ENCODE data around the gene CENPP. TPM values are rescaled to one million over a fixed set of nuclear protein-coding genes. Genes with fewer than 3 reads are reported as not detected.

The CENPP gene
- polyA plus RNA-seq, 10 donors = 4.3 to 7.8 (median 5.0) TPM

DNA sequence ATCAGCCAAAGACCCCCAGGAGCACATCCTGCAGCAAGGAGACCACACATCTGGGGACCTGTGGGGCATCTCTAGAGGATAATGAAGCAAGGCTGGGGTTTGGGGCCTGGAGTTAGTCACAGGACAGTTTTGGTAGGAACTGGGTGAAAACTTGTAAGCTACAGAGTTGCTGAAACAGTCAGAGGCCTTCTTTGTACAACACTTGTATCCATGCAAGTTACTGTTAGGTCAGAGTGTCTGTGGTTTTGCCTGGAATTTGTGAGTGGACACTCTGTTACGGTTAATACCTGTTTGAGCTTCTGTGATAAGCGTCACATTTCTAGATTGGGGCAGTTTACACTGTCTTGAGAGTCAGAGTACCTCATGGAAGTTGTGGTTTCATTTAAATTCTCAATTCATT, 179.1 kb downstream of the CENPP start:
- no peak for DNase-seq

DNA sequence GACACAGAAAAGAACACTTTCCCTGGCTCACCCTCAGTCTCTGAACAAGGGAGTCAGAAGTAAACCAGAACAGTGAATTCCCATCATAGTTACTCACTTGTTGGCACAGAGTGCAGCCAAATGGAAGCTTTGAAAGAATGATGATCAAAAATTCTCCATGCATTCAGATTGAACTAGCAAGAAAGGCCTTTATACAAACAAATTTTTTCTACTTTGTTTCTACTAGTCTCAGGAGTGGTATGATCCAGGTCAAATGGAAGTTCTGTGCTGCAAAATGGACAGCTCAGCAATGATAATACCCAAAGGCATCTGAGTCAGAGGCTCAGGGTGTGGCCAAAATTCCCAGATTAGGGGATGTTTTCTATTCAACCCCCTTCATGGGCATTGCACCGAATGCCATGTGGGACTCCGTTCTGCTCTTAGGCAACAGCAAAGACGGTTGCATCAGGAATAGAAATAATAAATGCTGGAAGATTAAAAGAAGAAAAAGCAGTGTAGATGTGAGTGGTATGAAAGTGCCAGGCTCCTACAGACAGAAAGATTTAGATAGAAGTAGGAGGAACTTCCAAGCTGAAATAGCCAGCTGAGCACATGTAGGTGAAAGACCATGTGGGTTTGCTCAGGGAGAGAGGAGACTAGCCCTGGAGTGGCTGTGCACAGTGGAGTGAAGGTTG, 180.6 kb downstream of the CENPP start:
- DNase-seq = peak; percentile 89 to 93 (median 93)

- no peak for DNase-seq
Measured at GRCh38 chr9:92507005-92507404, 181.3 kb downstream of the CENPP start.

- DNase-seq = no peak
Measured at GRCh38 chr9:92507496-92507895, 181.7 kb downstream of the CENPP start.

- DNase-seq = peak in 2 of 3 donors; percentile 54 to 85
Measured at GRCh38 chr9:92508018-92508820, 182.5 kb downstream of the CENPP start.

- DNase-seq = peak in 1 of 3 donors; percentile 45
Measured at GRCh38 chr9:92509050-92509449, 183.3 kb downstream of the CENPP start.

DNA sequence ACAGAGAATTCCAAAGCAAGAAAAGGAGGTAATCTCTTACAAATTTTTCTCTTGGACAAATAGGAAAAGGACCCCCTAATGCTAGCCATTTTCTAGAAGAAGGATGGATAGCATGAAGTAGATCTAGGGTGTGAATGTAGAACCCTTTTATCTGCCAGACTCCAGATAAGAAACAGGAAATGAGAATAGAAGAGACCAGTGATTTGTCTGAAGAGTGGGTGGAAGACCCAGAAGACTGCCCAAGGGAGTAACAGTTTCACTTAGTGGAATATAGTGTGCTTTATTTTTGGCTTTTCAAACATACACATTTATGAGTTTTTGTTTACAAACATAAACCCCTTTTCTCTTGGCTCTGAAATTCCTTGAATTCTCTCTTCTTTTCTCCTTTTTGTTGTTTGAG, 185.0 kb downstream of the CENPP start:
- no peak for DNase-seq

DNA sequence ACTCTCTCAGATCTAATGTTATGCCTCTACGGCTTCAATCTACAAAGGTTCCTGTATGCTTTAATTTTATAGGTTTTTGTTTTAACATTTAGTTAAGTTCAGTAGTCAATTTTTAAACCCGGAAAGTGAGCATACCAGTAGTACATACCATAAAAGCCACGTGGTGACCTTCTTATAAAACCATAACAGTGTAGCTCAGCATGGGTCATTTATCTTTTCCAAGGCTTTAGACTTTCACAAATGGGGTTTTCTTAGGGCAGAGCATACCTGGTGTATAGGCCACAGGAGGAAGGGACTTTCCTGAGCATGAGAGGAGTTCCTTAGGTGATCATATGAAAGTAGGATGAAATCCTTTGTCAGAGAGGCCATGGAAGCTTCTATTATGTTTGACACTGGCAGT, 186.9 kb downstream of the CENPP start:
- no peak for DNase-seq

DNA sequence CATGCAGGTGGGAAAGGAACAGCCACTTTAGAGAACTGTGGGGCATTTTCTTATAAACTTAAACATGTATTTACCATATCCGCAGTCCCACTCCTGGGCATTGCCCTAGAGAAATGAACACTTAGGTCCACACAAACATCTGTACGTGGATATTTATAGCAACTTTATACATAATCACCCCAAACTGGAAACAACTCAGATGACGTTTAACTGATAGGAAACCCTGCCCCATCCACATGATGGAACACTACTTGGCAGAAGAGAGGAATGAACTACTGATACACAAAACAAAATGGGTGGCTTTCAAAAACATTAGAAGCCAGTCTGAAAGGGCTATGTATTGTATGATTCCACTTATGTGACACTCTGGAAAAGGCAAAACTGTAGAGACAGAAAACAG, 187.6 kb downstream of the CENPP start:
- DNase-seq = no peak

- DNase-seq = no peak
Measured at GRCh38 chr9:92514635-92515034, 188.9 kb downstream of the CENPP start.

DNA sequence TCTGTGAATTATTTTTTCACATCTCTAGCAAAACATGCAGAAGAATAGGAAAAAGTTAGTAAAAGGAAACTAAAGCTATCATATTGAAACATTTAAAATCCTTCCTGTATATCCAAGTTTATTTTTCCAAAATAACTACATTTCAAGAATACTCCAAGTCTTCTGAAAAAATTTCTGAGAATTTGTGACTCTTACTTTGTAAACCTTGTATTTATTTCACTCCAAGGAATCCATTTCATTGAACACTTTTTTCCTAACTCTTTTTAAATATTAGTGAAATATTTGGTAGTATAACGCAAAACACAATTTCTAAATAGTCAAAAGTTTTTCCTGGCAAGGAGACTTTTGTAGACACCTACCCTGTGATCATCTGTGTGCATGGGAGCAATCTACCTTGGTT, 190.8 kb downstream of the CENPP start:
- DNase-seq = peak in 1 of 3 donors; percentile 53

DNA sequence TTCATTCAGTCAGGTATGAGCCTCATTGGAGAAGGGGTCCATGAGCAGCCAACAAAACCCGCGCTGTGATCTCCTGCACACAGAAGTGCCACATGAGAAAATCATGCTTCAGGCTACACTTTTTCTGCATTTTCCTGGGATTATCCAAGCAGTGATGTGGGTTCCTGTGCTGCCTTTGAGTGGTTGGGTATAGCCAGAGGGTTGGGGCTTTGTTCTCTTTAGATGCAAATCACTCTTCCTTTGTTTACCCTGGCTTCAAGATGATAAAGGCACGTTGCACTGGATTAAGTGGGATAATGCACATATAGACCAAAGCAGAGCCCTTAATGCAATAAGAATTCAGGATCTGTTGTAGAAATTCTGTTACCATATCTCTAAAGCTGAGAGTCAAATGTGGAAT, 191.3 kb downstream of the CENPP start:
- no peak for DNase-seq

- no peak for DNase-seq
Measured at GRCh38 chr9:92518199-92518598, 192.4 kb downstream of the CENPP start.

GRCh38 chr9:92520837-92521236, 195.1 kb downstream of the CENPP start:
- no peak for DNase-seq

- DNase-seq = no peak
Measured at GRCh38 chr9:92522983-92523970, 197.5 kb downstream of the CENPP start.

DNA sequence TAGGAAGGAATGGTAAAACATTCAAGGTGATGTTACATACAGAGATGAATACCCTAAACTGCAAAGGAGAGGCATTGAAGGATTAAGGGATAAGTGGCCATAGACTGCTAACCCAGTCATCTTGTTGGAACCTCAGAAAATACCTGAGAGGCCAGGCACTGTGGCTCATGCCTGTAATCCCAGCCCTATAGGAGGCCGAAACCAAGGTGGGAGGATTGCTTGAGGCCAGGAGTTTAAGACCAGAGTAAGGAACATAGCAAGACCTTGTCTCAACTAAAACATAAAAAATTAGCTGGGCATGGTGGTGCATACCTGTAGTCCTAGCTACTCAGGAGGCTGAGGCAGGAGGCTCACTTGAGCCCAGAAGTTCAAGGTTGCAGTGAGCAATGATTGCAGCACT, 199.1 kb downstream of the CENPP start:
- DNase-seq = no peak

GRCh38 chr9:92525306-92525705, 199.6 kb downstream of the CENPP start:
- DNase-seq = no peak

GRCh38 chr9:92527291-92527828, 201.6 kb downstream of the CENPP start:
- DNase-seq = no peak

DNA sequence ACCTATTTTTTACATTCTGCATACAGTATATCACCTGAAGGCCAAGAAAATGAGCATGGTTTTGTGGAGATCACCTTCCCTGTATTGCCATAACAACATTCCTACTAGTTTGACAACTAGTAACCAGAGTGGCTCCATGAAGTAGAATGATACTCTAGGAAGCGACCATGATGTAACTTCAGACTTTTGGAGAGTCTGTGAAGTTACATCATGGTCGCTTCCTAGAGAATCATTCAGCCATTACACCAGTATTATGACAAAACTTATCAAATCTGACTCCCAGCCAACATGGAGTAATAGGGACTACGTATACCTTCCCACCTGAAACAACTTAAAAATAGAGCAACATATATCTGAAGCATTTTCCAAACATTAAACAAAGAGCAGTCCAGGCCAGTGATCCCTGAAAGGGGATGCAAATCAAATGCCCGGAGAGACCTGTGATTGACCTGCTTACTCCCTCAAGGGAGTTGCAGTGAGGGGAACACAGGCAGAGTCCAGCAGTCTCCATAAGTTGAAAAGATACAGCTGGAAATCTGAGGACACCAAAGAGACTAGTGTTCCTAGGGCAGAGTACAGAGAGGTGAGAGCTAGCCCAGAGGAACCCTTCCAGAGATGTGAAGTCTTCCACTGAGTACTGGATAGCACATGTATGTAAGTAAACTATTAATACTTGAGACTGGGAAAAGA, 202.2 kb downstream of the CENPP start:
- peak in 1 of 3 donors; percentile 41 for DNase-seq

GRCh38 chr9:92528522-92528849, 202.7 kb downstream of the CENPP start:
- peak in 1 of 3 donors; percentile 58 for DNase-seq

GRCh38 chr9:92529124-92529523, 203.4 kb downstream of the CENPP start:
- DNase-seq = no peak

All from muscle of back (tissue), 11 donors.